GM19467 (cell line): ENCODE results near the gene STING1.
"Not testable (repeated sequence)": the region's sequence is repeated elsewhere in the genome, so short reads cannot be mapped to it uniquely, and the experiment has no call there.

ENCODE experiments used
- ATAC-seq: cut with Tn5 transposase; IDR thresholded peaks from one replicate; pipeline ENCODE4 v1.9.1; 2021; ENCODE audit warnings: mild to moderate bottlenecking, moderate library complexity; ENCODE audit not compliant: unreplicated experiment

Gene STING1

DNA sequence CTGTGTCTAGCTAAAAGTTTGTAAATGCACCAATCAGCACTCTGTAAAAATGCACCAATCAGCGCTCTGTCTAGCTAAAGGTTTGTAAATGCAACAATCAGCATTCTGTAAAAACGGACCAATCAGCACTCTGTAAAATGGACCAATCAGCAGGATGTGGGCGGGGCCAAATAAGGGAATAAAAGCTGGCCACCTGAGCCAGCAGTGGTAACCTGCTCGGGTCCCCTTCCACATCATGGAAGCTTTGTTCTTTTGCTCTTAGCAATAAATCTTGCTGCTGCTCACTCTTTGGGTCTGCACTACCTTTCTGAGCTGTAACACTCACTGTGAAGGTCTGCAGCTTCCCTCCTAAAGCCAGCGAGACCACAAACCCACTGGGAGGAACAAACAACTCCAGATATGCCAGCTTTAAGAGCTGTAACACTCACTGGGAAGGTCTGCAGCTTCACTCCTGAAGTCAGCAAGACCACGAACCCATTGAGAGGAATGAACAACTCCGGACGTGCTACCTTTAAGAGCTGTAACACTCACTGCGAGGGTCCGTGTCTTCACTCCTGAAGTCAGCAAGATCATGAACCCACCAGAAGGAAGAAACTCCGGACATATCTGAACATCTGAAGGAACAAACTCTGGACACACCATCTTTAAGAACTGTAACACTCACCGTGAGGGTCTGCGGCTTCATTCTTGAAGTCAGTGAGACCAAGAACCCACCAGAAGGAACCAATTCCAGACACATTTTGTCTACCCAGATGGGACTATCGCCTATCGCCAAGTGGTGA lies 20.7 kb upstream of the STING1 start:
- not testable (repeated sequence) for ATAC-seq

GRCh38 chr5:139501381-139501780 lies 18.8 kb upstream of the STING1 start:
- no peak for ATAC-seq

DNA sequence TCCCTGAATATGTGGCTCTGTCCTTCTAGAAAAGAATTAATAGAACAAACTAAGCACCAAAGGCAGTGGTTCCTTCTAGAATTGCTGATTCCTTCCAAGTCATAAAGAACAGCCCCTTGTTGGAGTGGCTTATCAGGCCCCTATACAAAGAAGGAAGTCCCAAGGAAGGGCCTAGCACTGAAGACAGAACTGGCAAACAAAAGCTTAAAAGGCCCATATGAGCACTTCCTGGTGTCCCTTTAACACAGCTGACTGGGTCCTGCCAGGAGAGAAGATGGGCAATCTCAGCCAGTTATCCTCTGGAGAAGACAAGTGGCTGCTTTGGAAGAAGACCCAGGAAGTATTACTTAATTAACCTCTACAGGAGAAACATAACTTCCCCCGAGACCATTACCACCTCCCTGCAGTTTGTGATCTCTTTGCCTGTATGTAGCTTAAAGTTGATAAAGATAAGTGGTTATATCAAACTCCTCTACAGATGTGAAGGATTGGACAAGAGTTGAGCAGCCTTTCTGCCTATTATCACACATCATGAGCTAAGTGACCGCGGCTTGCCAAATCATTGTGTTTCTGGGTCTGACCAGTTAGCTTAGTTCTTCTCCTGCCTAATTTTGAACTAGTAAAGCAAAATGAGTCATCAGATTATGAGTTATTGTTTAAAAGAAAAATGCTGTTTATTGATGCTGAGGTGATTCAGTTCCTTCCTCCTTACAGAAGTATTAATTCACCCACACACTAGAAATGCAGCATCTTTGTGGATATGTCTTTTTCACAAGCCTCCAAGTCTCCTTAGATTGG lies 13.3 kb upstream of the STING1 start:
- no peak for ATAC-seq

- no peak for ATAC-seq
Observed at GRCh38 chr5:139494832-139495231, 12.3 kb upstream of the STING1 start.

DNA sequence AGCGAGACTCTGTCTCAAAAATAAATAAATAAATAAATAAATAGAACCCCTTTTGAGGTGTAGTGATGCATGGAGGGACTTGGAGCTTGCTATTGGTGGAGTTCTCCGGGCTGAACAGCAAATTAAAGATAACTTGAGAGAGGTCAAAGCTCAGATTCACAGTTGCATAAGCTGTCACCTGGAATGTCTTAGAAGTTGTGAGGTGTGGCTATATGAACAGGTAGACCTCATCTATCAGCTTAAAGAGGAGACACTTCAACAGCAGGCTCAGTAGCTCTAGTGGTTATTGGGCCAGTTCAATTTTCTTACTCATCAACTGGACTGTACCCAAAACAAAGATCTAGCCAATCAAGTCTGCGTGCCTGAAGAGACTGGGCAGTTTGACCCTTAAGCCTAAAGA lies 11.7 kb upstream of the STING1 start:
- ATAC-seq, result no peak

GRCh38 chr5:139492700-139493192 lies 10.2 kb upstream of the STING1 start:
- no peak for ATAC-seq

- ATAC-seq, result no peak
Observed at GRCh38 chr5:139488260-139488659, 5.7 kb upstream of the STING1 start.

DNA sequence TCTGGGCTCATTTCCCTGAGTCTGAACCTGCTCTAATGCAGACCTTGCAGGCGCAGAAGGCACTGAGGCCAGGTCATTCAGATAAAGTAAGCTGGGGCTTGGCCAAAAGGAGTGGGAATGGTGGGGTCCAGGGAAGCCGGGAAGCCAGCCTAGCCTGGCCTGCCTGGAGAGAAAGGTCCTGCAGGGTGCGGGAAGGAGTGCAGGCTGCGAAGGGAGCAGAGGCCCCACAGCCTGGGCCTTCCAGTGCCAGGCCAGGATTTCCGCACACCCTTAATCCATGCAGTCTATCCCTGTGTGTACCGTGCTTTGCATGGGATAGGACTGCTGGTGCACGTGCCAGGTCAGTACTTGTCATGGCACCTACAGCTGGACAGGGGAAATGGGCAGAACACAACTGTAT lies 3.6 kb upstream of the STING1 start:
- ATAC-seq, result no peak

DNA sequence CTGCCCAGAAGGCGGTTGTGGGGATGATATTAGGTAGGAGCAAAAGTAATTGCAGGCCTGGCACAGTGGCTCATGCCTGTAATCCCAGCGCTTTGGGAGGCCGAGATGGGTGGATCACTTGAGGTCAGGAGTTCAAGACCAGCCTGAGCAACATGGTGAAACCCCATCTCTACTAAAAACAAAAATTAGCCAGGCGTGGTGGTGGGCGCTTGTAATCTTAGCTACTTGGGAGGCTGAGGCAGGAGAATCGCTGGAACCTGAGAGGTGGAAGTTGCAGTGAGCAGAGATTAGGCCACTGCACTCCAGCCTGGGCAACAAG lies 291 bp upstream of the STING1 start:
- not testable (repeated sequence) for ATAC-seq

- no peak for ATAC-seq
Observed at GRCh38 chr5:139481580-139482049, 943 bp downstream of the STING1 start.

- no peak for ATAC-seq
Observed at GRCh38 chr5:139481122-139481533, 1.4 kb downstream of the STING1 start.

DNA sequence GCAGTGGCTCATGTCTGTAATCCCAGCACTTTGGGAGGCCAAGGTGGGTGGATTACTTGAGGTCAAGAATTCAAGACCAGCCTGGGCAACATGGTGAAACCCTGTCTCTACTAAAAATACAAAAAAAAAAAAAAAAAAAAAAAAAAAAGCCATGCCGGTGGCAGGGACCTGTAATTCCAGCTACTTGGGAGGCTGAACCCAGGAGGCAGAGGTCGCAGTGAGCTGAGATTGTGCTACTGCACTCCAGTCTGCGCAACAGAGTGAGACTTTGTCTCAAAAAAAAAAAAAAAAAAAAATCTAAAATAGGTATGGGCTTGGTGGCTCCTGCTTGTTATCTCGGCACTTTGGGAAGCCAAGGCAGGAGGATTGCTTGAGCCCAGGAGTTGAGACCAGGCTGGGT lies 2.8 kb downstream of the STING1 start:
- not testable (repeated sequence) for ATAC-seq

DNA sequence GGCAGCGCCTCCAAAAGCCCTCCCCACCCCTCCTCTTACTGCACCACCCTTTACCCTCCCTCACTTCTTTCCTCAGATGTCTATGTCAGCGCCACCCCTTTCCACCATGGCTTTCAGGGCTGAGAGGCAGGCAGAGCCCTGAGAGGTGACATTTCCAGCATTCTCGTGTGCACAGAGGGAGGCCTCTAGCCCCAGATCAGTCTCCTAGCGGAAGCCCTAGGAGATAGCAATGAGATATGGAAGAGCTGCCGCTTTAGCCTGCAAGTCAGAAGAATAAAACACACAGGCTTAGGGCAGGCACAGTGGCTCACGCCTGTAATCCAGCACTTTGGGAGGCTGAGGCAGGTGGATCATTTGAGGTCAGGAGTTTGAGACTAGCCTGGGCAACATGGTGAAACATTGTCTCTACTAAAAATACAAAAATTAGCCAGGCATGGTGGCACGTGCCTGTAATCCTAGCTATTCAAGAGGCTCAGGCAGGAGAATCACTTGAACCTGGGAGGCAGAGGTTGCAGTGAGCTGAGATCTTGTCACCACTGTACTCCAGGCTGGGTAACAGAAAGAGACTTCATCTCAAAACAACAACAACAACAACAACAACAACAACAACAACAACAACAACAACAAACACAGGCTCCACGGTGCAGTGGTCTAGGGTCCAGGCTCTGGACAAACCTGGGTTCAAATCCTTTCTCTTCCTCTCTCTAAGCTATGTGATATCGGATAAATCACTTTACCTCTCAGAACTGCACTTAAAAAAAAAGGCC lies 3.7 kb downstream of the STING1 start:
- not testable (repeated sequence) for ATAC-seq

DNA sequence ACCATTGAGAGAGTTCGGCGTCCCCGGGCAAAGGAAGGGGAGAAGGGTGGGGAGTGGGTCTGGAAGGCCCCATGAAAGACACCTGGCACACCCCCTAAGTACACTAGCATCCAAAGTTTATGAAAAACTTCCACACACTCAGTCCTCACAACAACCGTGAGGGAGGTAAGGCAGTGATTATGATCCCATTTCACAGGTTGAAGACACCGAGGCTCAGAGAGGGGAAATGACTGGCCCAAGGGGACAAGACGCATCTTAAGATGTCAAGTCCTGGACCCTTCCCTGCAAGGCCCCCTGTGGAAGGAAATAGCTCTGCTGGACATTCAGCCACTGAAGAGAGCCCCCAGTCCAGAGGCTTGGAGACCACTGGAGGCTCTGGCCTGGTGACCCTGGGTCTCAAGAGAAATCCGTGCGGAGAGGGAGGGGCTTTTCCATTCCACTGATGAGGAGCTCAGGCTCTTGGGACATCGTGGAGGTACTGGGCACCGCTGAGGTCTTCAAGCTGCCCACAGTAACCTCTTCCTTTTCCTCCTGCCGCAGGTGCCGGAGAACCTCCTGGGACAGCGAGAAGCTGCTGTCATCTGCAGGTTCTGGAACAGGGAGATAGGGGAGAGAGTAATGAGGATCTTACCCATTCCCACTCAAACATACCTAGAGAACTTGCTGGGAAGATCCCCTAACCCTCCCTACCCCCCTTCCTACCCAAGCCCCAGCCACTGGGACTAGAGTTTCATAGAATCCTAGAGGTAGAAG lies 6.5 kb downstream of the STING1 start:
- ATAC-seq, result no peak

- ATAC-seq, result no peak
Observed at GRCh38 chr5:139474890-139475791, 7.4 kb downstream of the STING1 start.

DNA sequence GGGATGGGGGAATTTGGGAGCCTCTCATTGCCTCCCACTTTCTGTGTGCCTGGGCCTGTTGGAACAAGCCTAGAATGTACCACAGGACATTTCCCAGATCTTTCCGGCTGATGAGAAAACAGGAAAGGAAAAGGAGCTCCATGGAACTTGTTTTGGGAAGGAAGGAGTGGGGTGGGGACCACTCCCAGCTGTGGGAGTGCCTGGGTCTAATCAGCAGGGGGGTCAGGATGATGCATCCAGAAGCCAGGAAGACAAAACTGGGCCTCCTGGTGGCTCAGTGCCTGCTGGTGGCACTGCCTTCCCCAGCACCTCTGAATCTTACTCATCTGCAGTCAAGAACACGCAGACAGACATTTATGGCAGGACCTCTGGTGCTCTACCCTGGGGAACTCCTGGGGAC lies 9.0 kb downstream of the STING1 start:
- no peak for ATAC-seq

GRCh38 chr5:139473105-139473504 lies 9.5 kb downstream of the STING1 start:
- no peak for ATAC-seq

DNA sequence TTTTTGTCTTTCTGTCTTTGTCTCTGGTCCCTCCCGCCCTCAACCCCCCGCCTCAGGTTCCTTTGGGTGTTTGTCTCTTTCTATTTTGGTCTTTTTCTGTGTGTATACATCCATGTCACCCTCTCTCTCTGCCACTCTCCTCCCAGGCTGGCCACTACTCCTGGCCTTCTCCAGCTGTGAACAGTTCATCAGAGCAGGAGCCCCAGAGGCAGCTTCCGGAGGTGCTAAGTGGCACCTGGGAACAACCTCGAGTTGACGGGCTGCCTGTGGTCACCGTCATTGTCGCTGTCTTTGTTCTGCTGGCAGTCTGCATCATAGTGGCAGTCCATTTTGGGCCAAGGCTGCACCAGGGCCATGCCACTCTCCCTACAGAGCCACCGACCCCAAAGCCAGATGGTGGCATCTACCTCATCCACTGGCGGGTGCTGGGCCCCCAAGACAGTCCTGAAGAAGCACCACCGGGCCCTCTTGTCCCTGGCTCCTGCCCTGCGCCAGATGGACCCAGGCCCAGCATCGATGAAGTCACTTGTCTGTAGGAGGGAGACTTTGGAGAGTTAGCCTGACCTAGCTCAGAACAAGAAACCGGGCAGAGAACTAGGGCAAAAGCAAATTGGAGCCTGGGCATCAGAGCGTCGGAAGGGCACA lies 10.1 kb downstream of the STING1 start:
- no peak for ATAC-seq

DNA sequence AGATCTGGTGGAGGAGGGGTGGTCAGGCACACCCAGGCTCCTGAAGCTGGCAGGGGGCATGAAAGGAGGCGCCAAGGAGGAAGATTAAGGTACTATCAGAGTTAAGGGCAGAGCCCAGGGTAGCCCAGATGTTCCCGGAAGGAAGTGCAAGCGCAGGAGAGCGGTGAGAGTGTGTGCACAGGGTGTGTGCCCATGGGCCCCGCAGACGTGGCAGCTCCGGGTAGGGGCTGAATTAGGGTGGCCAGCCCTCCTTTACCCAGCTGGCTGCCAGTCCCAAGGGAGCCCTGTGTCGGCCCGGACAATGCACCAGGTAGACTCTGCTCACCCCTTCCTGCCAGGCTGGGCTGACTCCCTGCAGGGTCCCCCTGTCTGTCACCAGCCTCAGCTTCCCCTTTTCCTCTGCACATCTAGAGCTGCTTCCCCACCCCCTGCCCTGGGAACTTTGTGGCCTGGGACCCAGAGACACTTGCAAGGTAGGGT lies 11.7 kb downstream of the STING1 start, which contains the start of gene SMIM33:
Gene SMIM33 (plus strand): TSS at position 184 of the 480 bp plus-strand sequence. CDS start 118 bp downstream, at position 302.
- no peak for ATAC-seq
